ENCODE data around the gene OVCH2.
"Not testable (repeated sequence)": the region's sequence is repeated elsewhere in the genome, so short reads cannot be mapped to it uniquely, and the experiment has no call there.

OVCH2 gene

DNA sequence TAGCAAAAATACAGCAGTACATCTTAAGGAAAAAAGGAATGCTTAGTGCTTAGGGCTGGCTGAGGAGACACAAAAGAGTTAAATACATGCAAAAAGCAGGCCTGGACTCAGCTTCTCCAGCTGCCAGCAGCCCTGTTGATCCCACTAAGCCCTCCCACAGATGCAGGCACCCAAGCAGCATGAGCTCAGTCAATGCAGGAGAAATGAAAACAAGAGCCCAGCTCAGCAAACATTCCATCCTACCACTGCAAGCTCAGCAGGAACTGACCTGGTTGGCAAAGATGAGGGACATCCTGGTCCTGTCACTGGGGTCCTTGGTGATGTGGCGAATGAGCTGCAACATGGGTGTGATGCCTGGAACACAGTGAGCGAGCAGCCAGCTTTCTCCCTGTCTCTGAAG lies 38.8 kb downstream of the OVCH2 start:
- DNase-seq (ENCODE audit: low read depth) = no peak
- H3K4me3 ChIP-seq (ENCODE audit: control insufficient read depth, low read depth, low read length) = no peak overlapping the region
- TF ChIP-seq, protein P1, sequence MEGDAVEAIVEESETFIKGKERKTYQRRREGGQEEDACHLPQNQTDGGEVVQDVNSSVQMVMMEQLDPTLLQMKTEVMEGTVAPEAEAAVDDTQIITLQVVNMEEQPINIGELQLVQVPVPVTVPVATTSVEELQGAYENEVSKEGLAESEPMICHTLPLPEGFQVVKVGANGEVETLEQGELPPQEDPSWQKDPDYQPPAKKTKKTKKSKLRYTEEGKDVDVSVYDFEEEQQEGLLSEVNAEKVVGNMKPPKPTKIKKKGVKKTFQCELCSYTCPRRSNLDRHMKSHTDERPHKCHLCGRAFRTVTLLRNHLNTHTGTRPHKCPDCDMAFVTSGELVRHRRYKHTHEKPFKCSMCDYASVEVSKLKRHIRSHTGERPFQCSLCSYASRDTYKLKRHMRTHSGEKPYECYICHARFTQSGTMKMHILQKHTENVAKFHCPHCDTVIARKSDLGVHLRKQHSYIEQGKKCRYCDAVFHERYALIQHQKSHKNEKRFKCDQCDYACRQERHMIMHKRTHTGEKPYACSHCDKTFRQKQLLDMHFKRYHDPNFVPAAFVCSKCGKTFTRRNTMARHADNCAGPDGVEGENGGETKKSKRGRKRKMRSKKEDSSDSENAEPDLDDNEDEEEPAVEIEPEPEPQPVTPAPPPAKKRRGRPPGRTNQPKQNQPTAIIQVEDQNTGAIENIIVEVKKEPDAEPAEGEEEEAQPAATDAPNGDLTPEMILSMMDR (conservative IDR thresholded peaks at IDR 0.05; ENCODE audit: control insufficient read depth, insufficient read depth, low read depth, low read length) = no peak

- H3K4me3 ChIP-seq (ENCODE audit: control insufficient read depth, low read depth, low read length) = no peak overlapping the region
- no peak for DNase-seq (ENCODE audit: low read depth)
- TF ChIP-seq, protein P1 (conservative IDR thresholded peaks at IDR 0.05; ENCODE audit: control insufficient read depth, insufficient read depth, low read depth, low read length) = no peak
Measured at GRCh38 chr11:7666292-7666866, 39.9 kb downstream of the OVCH2 start.

GRCh38 chr11:7665473-7666291 lies 40.6 kb downstream of the OVCH2 start:
- TF ChIP-seq, protein P1 (conservative IDR thresholded peaks at IDR 0.05; ENCODE audit: control insufficient read depth, insufficient read depth, low read depth, low read length) = peak; percentile 84
- H3K4me3 ChIP-seq (ENCODE audit: control insufficient read depth, low read depth, low read length) = no peak overlapping the region
- peak; percentile 73 for DNase-seq (ENCODE audit: low read depth)

DNA sequence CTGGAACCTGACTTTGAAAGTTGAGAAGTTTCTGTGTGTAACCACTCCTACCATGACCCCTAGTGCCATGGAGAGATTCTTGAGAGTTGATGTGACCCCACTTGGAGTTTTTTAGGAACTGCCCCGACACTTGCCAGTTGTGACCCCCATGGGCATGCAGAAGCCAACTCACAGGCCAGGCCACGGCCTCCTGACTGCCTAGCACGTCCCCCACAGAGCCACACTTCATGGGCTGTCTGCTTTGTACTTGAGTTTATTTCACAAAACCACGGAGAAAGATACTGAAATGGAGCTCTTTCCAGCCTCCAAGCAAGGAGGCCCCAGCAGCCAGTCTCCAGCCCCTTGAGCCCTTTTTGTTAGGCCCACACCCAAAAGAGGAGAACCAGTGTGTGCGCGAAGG lies 41.4 kb downstream of the OVCH2 start:
- H3K4me3 ChIP-seq (ENCODE audit: control insufficient read depth, low read depth, low read length) = no peak overlapping the region
- TF ChIP-seq, protein P1 (conservative IDR thresholded peaks at IDR 0.05; ENCODE audit: control insufficient read depth, insufficient read depth, low read depth, low read length) = no peak
- no peak for DNase-seq (ENCODE audit: low read depth)

- not testable (repeated sequence) for H3K4me3 ChIP-seq (ENCODE audit: control insufficient read depth, low read depth, low read length); DNase-seq (ENCODE audit: low read depth)
Measured at GRCh38 chr11:7663531-7663930, 42.7 kb downstream of the OVCH2 start.

DNA sequence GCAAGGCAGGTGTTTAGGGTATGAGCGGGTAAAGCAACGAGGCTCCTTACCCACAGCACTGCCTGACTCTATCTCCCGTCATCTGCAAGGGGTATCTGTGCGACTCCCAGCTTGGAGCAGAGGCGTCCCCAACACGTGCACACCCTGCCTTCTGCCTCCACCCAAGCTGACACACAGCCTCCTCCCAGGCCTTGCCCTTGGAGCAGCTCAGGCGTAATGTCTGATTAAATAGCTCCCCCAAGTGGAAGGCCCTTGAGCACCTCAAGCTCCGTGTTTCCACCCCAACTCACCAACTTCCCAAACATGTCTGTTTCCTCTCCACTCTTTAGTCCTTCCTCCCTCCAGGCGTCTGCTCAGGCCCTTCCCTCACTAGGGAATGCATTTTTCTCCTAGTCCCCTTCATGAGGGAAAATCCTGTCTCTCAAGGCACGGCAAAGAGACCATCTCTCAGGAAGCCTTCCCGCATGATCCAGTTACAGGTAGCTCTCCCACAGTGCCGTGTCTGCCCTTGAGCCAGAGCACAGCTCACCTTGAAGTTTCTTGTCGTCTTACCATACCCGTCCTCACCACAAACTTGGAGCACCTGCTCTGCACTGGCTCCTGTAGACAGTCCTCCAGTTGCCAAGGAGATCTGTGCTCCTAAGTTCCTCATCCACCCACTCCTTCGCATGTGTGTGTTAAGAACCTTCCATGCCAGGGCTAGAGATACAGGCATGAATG lies 48.8 kb downstream of the OVCH2 start:
- TF ChIP-seq, protein P1 (conservative IDR thresholded peaks at IDR 0.05; ENCODE audit: control insufficient read depth, insufficient read depth, low read depth, low read length) = peak; percentile 70
- DNase-seq (ENCODE audit: low read depth) = peak; percentile 77
- no peak overlapping the region for H3K4me3 ChIP-seq (ENCODE audit: control insufficient read depth, low read depth, low read length)

- TF ChIP-seq, protein P1 (conservative IDR thresholded peaks at IDR 0.05; ENCODE audit: control insufficient read depth, insufficient read depth, low read depth, low read length) = no peak
- H3K4me3 ChIP-seq (ENCODE audit: control insufficient read depth, low read depth, low read length) = no peak overlapping the region
- no peak for DNase-seq (ENCODE audit: low read depth)
Measured at GRCh38 chr11:7656704-7657103, 49.6 kb downstream of the OVCH2 start.

Data from fibroblast of mammary gland (primary cell).